Measurements from ENCODE around the gene MTFP1. TPM values are rescaled to one million over a fixed set of nuclear protein-coding genes. Genes with fewer than 3 reads are reported as not detected.

Gene MTFP1
- total RNA-seq, 1 donor from 2014 or later = 21.1 TPM

DNA sequence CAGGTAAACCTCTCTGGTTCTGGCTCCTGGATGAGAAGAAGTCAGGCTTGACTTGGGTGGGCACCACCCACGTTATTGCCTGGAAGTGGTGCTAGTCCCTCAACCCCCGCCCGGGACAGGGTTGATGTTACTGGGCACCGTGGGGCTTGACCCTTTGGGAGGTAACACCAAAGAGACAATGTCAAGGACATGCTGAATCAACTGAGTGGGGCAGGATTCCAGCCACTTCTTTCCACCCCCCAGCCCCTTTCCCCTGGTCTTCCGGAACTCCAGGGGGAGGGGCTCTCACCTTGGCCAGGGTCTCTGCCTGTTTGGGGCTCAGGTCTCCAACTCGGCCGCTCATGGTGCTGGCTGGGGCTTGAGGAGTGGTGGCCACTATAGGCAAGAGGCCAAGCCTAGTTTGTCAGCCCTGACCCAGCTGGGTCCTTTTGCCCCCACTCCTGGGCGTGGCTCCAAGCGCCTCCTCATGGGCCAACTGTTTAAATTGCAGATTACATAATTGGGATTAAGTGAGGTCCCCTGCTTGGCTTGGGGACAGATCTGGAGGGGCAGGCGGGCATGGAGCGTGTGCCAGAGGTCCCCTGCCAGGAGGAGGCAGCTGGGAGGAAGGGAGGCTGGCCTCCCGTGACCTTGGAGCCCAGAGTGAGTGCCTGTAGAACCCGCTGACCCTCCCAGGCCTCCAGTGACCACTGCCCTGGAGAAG lies 46.2 kb downstream of the MTFP1 start, which contains the start of gene SEC14L3:
SEC14L3 (minus strand) TSS at position 402 of the 703 bp plus-strand sequence; CDS start at position 343, 59 bp downstream.
- H3K4me1 ChIP-seq = no peaks in the 10 kb centered on the region
- H3K27ac ChIP-seq = no peak within 1 kb of the TSS
- H3K4me3 ChIP-seq = no peak within 1 kb of the TSS

DNA sequence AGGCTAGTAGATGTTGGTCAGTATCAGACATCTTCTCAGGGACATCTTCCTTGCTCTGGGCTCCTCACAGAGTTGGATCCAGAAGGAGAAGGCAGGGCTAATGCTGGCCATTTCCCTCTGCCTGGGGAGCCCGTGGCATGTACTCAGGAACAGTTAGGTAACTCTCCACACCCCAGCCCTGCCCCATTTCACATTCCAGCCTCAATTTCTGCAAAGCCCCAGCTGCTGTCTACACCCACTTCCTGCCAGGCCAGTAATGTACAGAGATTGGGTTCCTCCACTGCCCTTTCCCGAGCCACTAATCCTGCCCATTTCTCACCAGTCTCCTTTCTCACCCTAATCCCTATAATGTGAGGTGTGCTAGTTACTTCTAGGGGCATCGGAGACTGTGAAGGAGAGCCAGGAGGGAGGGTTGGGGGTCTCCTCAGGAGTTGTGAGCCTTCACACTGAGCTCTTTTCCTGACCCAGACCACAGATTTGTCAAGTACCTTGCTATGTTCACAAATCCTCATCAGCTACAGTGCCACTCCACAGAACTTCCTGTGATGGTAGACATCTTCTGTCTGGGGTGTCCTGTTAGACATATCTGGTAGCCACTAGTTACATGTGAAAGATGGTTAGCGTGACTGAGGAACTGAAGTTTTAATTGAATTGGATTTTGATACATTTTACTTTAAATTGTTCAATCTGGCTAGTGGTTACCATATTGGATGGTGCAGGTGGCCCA lies 47.6 kb downstream of the MTFP1 start:
- no peak for DNase-seq (ENCODE audit: extremely low spot score in 2 of 2)
- intact Hi-C loops (cut with DNase I) = no loop called here
- no peak for TF ChIP-seq POLR2AphosphoS5 (IDR thresholded peaks at IDR 0.05; ENCODE audit: insufficient read depth in 1 of 2, low read depth in 1 of 2)
- no peak for TF ChIP-seq POLR2A (IDR thresholded peaks at IDR 0.05)
- TF ChIP-seq, protein P1, sequence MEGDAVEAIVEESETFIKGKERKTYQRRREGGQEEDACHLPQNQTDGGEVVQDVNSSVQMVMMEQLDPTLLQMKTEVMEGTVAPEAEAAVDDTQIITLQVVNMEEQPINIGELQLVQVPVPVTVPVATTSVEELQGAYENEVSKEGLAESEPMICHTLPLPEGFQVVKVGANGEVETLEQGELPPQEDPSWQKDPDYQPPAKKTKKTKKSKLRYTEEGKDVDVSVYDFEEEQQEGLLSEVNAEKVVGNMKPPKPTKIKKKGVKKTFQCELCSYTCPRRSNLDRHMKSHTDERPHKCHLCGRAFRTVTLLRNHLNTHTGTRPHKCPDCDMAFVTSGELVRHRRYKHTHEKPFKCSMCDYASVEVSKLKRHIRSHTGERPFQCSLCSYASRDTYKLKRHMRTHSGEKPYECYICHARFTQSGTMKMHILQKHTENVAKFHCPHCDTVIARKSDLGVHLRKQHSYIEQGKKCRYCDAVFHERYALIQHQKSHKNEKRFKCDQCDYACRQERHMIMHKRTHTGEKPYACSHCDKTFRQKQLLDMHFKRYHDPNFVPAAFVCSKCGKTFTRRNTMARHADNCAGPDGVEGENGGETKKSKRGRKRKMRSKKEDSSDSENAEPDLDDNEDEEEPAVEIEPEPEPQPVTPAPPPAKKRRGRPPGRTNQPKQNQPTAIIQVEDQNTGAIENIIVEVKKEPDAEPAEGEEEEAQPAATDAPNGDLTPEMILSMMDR (IDR thresholded peaks at IDR 0.05) = no peak
- H3K9me3 ChIP-seq = no peaks in the 10 kb centered on the region
- H3K4me3 ChIP-seq = no peak overlapping the region
- no peaks in the 10 kb centered on the region for H3K4me1 ChIP-seq
- no peaks in the 10 kb centered on the region for H3K36me3 ChIP-seq
- no peaks in the 10 kb centered on the region for H3K27me3 ChIP-seq
- no peak overlapping the region for H3K27ac ChIP-seq

More for the DNA sequence above, 46.2 kb downstream of the MTFP1 start, which contains the start of gene SEC14L3:
- intact Hi-C loops (cut with DNase I) = no loop called here
- Histone ChIP-seq H3K9me3 (no peaks in the 10 kb centered on the region), H3K27me3 (no peaks in the 10 kb centered on the region), H3K36me3 (no peaks in the 10 kb centered on the region)
- TF ChIP-seq, protein P1 (IDR thresholded peaks at IDR 0.05) = no peak
- TF ChIP-seq POLR2A (IDR thresholded peaks at IDR 0.05) = no peak
- no peak for TF ChIP-seq POLR2AphosphoS5 (IDR thresholded peaks at IDR 0.05; ENCODE audit: insufficient read depth in 1 of 2, low read depth in 1 of 2)
- DNase-seq (ENCODE audit: extremely low spot score in 2 of 2) = no peak

DNA sequence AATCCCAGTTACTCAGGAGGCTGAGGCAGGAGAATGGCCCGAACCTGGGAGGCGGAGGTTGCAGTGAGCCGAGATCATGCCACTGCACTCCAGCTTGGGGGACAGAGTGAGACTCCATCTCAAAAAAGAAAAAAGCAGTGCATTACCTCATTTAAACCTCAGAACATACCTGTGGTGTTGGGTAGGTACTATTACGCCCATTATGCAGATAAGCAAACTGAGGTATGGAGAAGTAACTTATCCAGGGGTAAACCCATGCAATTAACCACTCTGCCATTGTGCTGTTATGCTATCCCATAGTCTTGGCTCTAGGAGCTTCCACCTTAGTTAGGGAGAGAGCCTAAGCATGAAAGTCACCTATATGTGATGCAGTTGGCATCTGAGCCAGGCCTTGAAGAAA lies 48.6 kb downstream of the MTFP1 start:
- TF ChIP-seq POLR2AphosphoS5 (IDR thresholded peaks at IDR 0.05; ENCODE audit: insufficient read depth in 1 of 2, low read depth in 1 of 2) (no peak), POLR2A (IDR thresholded peaks at IDR 0.05) (no peak)
- TF ChIP-seq, protein P1 (IDR thresholded peaks at IDR 0.05) = no peak
- no peaks in the 10 kb centered on the region for H3K27me3 ChIP-seq

DNA sequence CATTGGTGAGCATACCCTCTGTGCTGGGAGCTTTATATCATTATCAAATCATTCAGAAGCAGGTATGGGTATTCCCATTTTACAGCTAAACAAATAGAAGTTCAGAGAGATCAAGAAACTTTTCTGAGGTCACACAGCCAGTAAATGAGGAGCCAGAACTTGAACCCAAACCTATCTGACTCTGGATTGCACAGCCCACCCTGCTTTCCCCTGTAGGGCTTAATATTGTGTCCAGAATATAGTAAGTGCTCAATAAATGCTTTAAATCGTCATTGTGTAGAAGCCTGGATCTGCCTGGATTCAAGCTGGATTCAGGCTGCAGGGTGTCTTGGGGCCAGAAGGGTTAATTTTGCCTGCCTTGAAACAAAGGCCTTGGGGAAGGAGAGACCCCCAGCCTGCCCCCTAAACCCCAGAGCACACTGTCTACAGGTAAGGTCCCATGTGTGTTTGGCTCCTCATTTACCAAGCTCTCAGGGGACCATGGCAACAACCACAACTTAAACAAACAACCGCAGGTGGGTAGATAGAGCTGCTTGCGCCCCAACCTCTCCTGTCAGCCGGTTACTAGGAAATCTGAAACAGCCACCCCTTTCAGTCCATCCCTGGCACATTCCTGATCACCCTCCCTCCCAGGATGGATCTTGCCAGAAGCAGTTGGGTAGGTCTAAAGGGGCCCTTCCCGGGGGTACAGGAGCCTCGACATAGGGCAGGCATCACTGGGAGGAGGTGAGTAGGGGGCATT lies 49.3 kb downstream of the MTFP1 start:
- Histone ChIP-seq H3K36me3 (no peaks in the 10 kb centered on the region), H3K4me3 (no peak overlapping the region), H3K9me3 (no peaks in the 10 kb centered on the region), H3K27ac (no peak overlapping the region), H3K4me1 (no peaks in the 10 kb centered on the region), H3K27me3 (no peaks in the 10 kb centered on the region)
- intact Hi-C loops (cut with DNase I) = no loop called here
- DNase-seq (ENCODE audit: extremely low spot score in 2 of 2) = no peak
- TF ChIP-seq, protein P1 (IDR thresholded peaks at IDR 0.05) = no peak
- TF ChIP-seq POLR2AphosphoS5 (IDR thresholded peaks at IDR 0.05; ENCODE audit: insufficient read depth in 1 of 2, low read depth in 1 of 2) (no peak), POLR2A (IDR thresholded peaks at IDR 0.05) (no peak)

More for the DNA sequence above, 48.6 kb downstream of the MTFP1 start:
- no peaks in the 10 kb centered on the region for H3K36me3 ChIP-seq
- no peak overlapping the region for H3K27ac ChIP-seq
- no peaks in the 10 kb centered on the region for H3K4me1 ChIP-seq
- DNase-seq (ENCODE audit: extremely low spot score in 2 of 2) = no peak
- H3K4me3 ChIP-seq = no peak overlapping the region
- intact Hi-C loops (cut with DNase I) = no loop called here
- H3K9me3 ChIP-seq = no peaks in the 10 kb centered on the region

Small RNA genes lying within 50 kb of the gene (small RNA-seq; reads per million reads assigned to genes)
- not detected for gene AC004832.3
- not detected for gene RNU6-564P

Other genes with a start within 250 kb of the MTFP1 start
- 0.49 TPM for gene LIF, start 179.0 kb upstream of the MTFP1 start, total RNA-seq
- not detected for gene OSM, start 158.9 kb upstream of the MTFP1 start, total RNA-seq
- gene CASTOR1, start 136.3 kb upstream of the MTFP1 start, total RNA-seq = 51.8 TPM
- gene TBC1D10A, start 98.8 kb upstream of the MTFP1 start, total RNA-seq = 51.3 TPM
- 78.3 TPM for gene SF3A1, start 68.9 kb upstream of the MTFP1 start, total RNA-seq
- gene CCDC157, start 68.8 kb upstream of the MTFP1 start, total RNA-seq = 4.2 TPM
- 17.4 TPM for gene RNF215, start 38.4 kb upstream of the MTFP1 start, total RNA-seq
- gene SEC14L2, start 28.8 kb upstream of the MTFP1 start, total RNA-seq = 20.6 TPM
- gene SEC14L3, start 46.2 kb downstream of the MTFP1 start, total RNA-seq = not detected
- gene SEC14L4, start 79.9 kb downstream of the MTFP1 start, total RNA-seq = not detected
- gene SEC14L6, start 121.0 kb downstream of the MTFP1 start, total RNA-seq = not detected
- gene GAL3ST1, start 148.9 kb downstream of the MTFP1 start, total RNA-seq = not detected
- 75.6 TPM for gene PES1, start 166.1 kb downstream of the MTFP1 start, total RNA-seq
- gene TCN2, start 181.4 kb downstream of the MTFP1 start, total RNA-seq = 20.4 TPM
- 6.4 TPM for gene SLC35E4, start 210.0 kb downstream of the MTFP1 start, total RNA-seq
- gene DUSP18, start 242.1 kb downstream of the MTFP1 start, total RNA-seq = 7.4 TPM